SK-N-SH (cell line): ENCODE data around the gene CDC14B. TPM values are rescaled to one million over a fixed set of nuclear protein-coding genes. Genes with fewer than 3 reads are reported as not detected.

ENCODE experiments used
- CTCF ChIA-PET: fragments of 300-600, 350-600 bp; formaldehyde crosslinking; extraction: SDS; loops from one replicate; lab custom pipeline; 2021; lab: Yijun Ruan, JAX
- POLR2A ChIA-PET: fragments of 350-600 bp; sonication (Branson Sonifier 250); formaldehyde crosslinking; extraction: SDS; loops from one replicate; lab custom pipeline; 2020; ENCODE audit warnings: antibody characterized with exemption, inconsistent platforms; lab: Yijun Ruan, JAX
- DNase-seq: peaks from one replicate; pipeline ENCODE4 v3.0.0; 2012
- H2AFZ ChIP-seq: fragments of 200-600 bp; sonication (generic); 2 replicates; pipeline ENCODE4 v1.8.1; 2016; ENCODE audit warnings: antibody characterized with exemption, mild to moderate bottlenecking, low read depth
- H3F3A ChIP-seq: fragments of 200-600 bp; sonication (generic); replicated peaks from 2 replicates; pipeline ENCODE3; 2016; ENCODE audit warnings: antibody characterized with exemption, mild to moderate bottlenecking; ENCODE audit not compliant: insufficient read depth
- H3K27ac ChIP-seq, 2 experiments: fragments of 200-500 bp in 1 of 2; fragments of 200-600 bp in 1 of 2; sonication (Bioruptor generic) in 1 of 2; sonication (generic), shearing (Covaris generic) in 1 of 2; 2 replicates each; pipeline versions ENCODE4 v1.5.1 to v1.6.1; 2014 to 2016; ENCODE audit warnings: low read depth in 2 of 2, inconsistent platforms in 1 of 2, low read length in 1 of 2, mild to moderate bottlenecking in 1 of 2, mixed read lengths in 1 of 2
- H3K27me3 ChIP-seq: fragments of 200-600 bp; sonication (generic), shearing (Covaris generic); 2 replicates; pipeline ENCODE4 v1.6.1; 2016; ENCODE audit warnings: mixed run types; ENCODE audit not compliant: insufficient read depth
- H3K36me3 ChIP-seq, 2 experiments: fragments of 200-500 bp in 1 of 2; fragments of 200-600 bp in 1 of 2; sonication (Bioruptor generic) in 1 of 2; sonication (generic) in 1 of 2; replicated peaks in 1 of 2; 2 replicates each; pipeline versions ENCODE3 to v1.5.1; 2014 to 2016; ENCODE audit warnings: low read length in 1 of 2, mild to moderate bottlenecking in 1 of 2; ENCODE audit not compliant: insufficient read depth in 2 of 2, control insufficient read depth in 1 of 2
- H3K4me1 ChIP-seq, 2 experiments: fragments of 200-500 bp in 1 of 2; fragments of 200-600 bp in 1 of 2; sonication (Bioruptor generic) in 1 of 2; sonication (generic), shearing (Covaris generic) in 1 of 2; 2 replicates each; pipeline versions ENCODE4 v1.5.1 to v1.6.1; 2014 to 2016; ENCODE audit warnings: low read depth in 1 of 2, low read length in 1 of 2, mixed run types in 1 of 2; ENCODE audit not compliant: insufficient read depth in 2 of 2, control insufficient read depth in 1 of 2
- H3K4me2 ChIP-seq: fragments of 200-600 bp; sonication (generic), shearing (Covaris generic); 2 replicates; pipeline ENCODE4 v1.6.1; 2017; ENCODE audit warnings: mixed run types
- H3K4me3 ChIP-seq, 2 experiments: fragments of 200-500 bp in 1 of 2; fragments of 200-600 bp in 1 of 2; sonication (Bioruptor generic) in 1 of 2; sonication (generic), shearing (Covaris generic) in 1 of 2; 2 replicates each; pipeline versions ENCODE4 v1.5.1 to v1.8.1; 2014 to 2016; ENCODE audit warnings: low read depth in 2 of 2, inconsistent platforms in 1 of 2, low read length in 1 of 2, mild to moderate bottlenecking in 1 of 2, mixed read lengths in 1 of 2, moderate library complexity in 1 of 2
- H3K79me2 ChIP-seq: fragments of 200-600 bp; sonication (generic); 2 replicates; pipeline ENCODE4 v1.8.1; 2017; ENCODE audit warnings: mild to moderate bottlenecking; ENCODE audit not compliant: insufficient read depth
- H3K9ac ChIP-seq: fragments of 200-600 bp; sonication (generic); 2 replicates; pipeline ENCODE4 v1.6.1; 2017; ENCODE audit warnings: mixed run types
- H3K9me2 ChIP-seq: fragments of 200-600 bp; sonication (generic); 2 replicates; pipeline ENCODE4 v1.6.1; 2017; ENCODE audit warnings: mixed run types
- H3K9me3 ChIP-seq: fragments of 200-600 bp; sonication (generic); 2 replicates; pipeline ENCODE4 v1.6.1; 2017; ENCODE audit warnings: mixed run types, mild to moderate bottlenecking, moderate library complexity
- H4K20me1 ChIP-seq: fragments of 200-600 bp; sonication (generic); 2 replicates; pipeline ENCODE4 v1.6.1; 2017; ENCODE audit warnings: mild to moderate bottlenecking, mixed run types; ENCODE audit not compliant: insufficient read depth
- CHD2 ChIP-seq: fragments of 150-350 bp; IDR thresholded peaks from 2 replicates; pipeline ENCODE4 v1.6.1; 2018; ENCODE audit warnings: low read length; ENCODE audit not compliant: partially characterized antibody
- ELF1 ChIP-seq: IDR thresholded peaks from 2 replicates; pipeline ENCODE4 v1.4.0; 2012
- EZH2phosphoT487 ChIP-seq: fragments of 200-600 bp; sonication (generic); IDR thresholded peaks from 2 replicates; pipeline ENCODE4 v1.6.1; 2017; ENCODE audit warnings: low read depth, mixed run types, mild to moderate bottlenecking, antibody characterized with exemption, moderate library complexity, borderline replicate concordance
- FOSL2 ChIP-seq: IDR thresholded peaks from 2 replicates; pipeline ENCODE4 v1.4.0; 2012; ENCODE audit warnings: low read depth, mild to moderate bottlenecking, moderate library complexity, borderline replicate concordance
- FOXJ3 ChIP-seq: sonication (generic); formaldehyde crosslinking; IDR thresholded peaks from 2 replicates; pipeline ENCODE4 v1.5.1; 2020; ENCODE audit warnings: mild to moderate bottlenecking, missing genetic modification reagents
- MEF2A ChIP-seq: IDR thresholded peaks from 2 replicates; pipeline ENCODE4 v1.4.0; 2012; ENCODE audit warnings: low read depth, borderline replicate concordance
- MXI1 ChIP-seq: IDR thresholded peaks from 2 replicates; pipeline ENCODE4 v1.6.1; 2012; ENCODE audit warnings: mild to moderate bottlenecking, low read depth, low read length, improper control_type of control experiment
- RAD21 ChIP-seq: IDR thresholded peaks from 2 replicates; pipeline ENCODE4 v1.6.1; 2012; ENCODE audit warnings: mild to moderate bottlenecking, low read length
- RFX5 ChIP-seq: IDR thresholded peaks from 2 replicates; pipeline ENCODE4 v1.6.1; 2012; ENCODE audit warnings: mild to moderate bottlenecking, improper control_type of control experiment, low read length
- SMC3 ChIP-seq: IDR thresholded peaks from 2 replicates; pipeline ENCODE4 v1.6.1; 2012; ENCODE audit warnings: low read depth, low read length, improper control_type of control experiment
- TCF12 ChIP-seq: IDR thresholded peaks from 2 replicates; pipeline ENCODE4 v1.4.0; 2012
- TEAD4 ChIP-seq: IDR thresholded peaks from 2 replicates; pipeline ENCODE4 v1.4.0; 2012; ENCODE audit warnings: mild to moderate bottlenecking, borderline replicate concordance; ENCODE audit not compliant: insufficient read depth
- USF2 ChIP-seq: fragments of 150-350 bp; IDR thresholded peaks from 2 replicates; pipeline ENCODE4 v1.6.1; 2017; ENCODE audit warnings: antibody characterized with exemption, low read length, low read depth, borderline replicate concordance
- YY1 ChIP-seq: IDR thresholded peaks from 2 replicates; pipeline ENCODE4 v1.4.0; 2012; ENCODE audit warnings: low read depth, mild to moderate bottlenecking
- WGBS: methylation state at CpG from one replicate; pipeline ENCODE4 v1.1.6; 2017; ENCODE audit warnings: low lambda C conversion rate; 5-methylcytosine and 5-hydroxymethylcytosine counted together
- polyA plus RNA-seq, 3 experiments: library from polyadenylated mRNA; depleted of rRNA; stranded (reverse); fragments of >200 nt; gene quantifications; 2 replicates each; pipeline ENCODE4 v1.2.3, GENCODE V29; 2012
- TF ChIP-seq, protein P1 (sequence below): IDR thresholded peaks from 2 replicates; pipeline ENCODE4 v1.4.0; 2012; ENCODE audit warnings: low read depth, borderline replicate concordance
- TF ChIP-seq, protein P2 (sequence below): IDR thresholded peaks from 2 replicates; pipeline ENCODE4 v1.4.0; 2012; ENCODE audit warnings: low read depth, borderline replicate concordance
- TF ChIP-seq, protein P3 (sequence below): IDR thresholded peaks from 2 replicates; pipeline ENCODE4 v1.6.1; 2012; ENCODE audit warnings: mild to moderate bottlenecking, low read depth, low read length, moderate library complexity

The CDC14B gene
- polyA plus RNA-seq, 1 of the 3 experiments (the other 2 are of a cell fraction): 10.1 TPM

- TF ChIP-seq EZH2phosphoT487: no peak
These were observed 100.5 kb downstream of the CDC14B start (continued) for GRCh38 chr9:96519095-96519494.

DNA sequence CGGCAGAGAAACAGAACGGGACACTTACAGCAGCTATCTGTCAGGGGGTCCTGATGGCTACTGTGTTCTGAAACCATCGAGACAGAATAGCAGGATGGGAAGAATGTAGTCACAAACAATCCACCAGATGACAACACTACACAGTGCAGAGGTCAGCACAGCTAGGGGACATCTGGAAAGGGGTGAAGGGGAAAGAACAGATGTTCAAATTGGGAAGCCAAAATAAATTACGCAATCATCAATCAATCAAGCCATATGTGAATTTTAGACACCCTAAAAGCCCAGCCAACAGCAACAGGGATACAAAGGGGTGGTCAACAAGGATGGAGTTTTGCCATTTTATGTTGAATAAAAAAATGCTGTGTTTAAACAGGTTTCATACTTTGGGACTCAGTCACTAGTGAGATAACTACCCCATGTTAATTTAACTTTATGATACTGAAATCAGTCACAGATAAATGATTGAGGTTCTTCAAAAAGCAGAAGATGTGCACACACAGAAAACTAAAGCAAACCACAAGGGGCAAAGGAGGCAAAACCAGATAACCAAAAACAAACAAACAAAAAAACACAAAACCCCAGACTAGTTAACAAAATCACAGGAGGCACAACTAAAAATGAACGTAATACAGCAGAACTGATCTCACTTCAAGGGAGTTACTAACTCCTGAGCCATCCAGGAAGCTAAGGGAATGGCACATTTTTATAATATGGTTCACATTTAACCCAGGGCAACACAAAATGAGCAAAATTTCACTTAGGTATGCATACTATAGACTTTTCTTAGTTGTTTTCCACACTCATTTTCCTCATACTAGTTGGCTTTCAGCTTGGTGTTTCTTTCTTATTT, 103.8 kb downstream of the CDC14B start:
- Histone ChIP-seq H3K9ac (no peak overlapping the region), H3K4me2 (no peak overlapping the region), H3K9me2 (no peaks in the 10 kb centered on the region), H3K9me3 (no peaks in the 10 kb centered on the region), H4K20me1 (no peaks in the 10 kb centered on the region), H3K4me3 (no peak overlapping the region), H3K27ac (peak overlapping the region; percentile 53 to 59; a peak in 3 of 4 replicates), H2AFZ (no peak overlapping the region), H3K4me1 (peaks cover 0 to 22% of the 10 kb centered on the region in 2 experiments; a peak in 1 of 4 replicates), H3F3A (peaks cover 13% of the 10 kb centered on the region), H3K27me3 (no peaks in the 10 kb centered on the region), H3K79me2 (no peaks in the 10 kb centered on the region), H3K36me3 (peaks cover 2 to 7% of the 10 kb centered on the region in 2 experiments)
- CTCF ChIA-PET: interaction anchor here (0.9 to 1.1 kb wide), 2 partner anchors 51 kb away, joined by 3 to 5 read pairs; no protein-coding TSS in a partner anchor
- no peak for TF ChIP-seq FOSL2
- no peak for TF ChIP-seq SMC3
- 0 out of 2 replicates have a peak, but pooled peaks have one; percentile 5 for TF ChIP-seq TCF12
- no peak for TF ChIP-seq TEAD4
- 79% methylated on average over 5 of the region's 5 CpGs for WGBS
- no peak for DNase-seq
- POLR2A ChIA-PET: no interaction called here

GRCh38 chr9:96514800-96515158, 104.9 kb downstream of the CDC14B start:
- Histone ChIP-seq H3K36me3 (peaks cover 2 to 7% of the 10 kb centered on the region in 2 experiments), H3K9ac (no peak overlapping the region), H4K20me1 (no peaks in the 10 kb centered on the region), H3F3A (peaks cover 8% of the 10 kb centered on the region), H3K4me3 (no peak overlapping the region), H3K4me2 (peak overlapping the region; percentile 48; the same call in 1 of the 2 replicates), H3K4me1 (peaks cover 0 to 22% of the 10 kb centered on the region in 2 experiments; a peak in 1 of 4 replicates), H3K27me3 (no peaks in the 10 kb centered on the region), H3K9me2 (no peaks in the 10 kb centered on the region), H3K27ac (peak overlapping the region; percentile 53 to 59; a peak in 3 of 4 replicates), H2AFZ (no peak overlapping the region), H3K9me3 (no peaks in the 10 kb centered on the region), H3K79me2 (no peaks in the 10 kb centered on the region)
- ChIA-PET CTCF (interaction anchor here (1.1 kb wide), 1 partner anchor 52 kb away, joined by 3 read pairs; no protein-coding TSS in a partner anchor), POLR2A (no interaction called here)
- no peak for DNase-seq
- 90% methylated on average over 3 of the region's 3 CpGs for WGBS
- TF ChIP-seq TCF12: no peak
- no peak for TF ChIP-seq CHD2
- TF ChIP-seq, protein P1, sequence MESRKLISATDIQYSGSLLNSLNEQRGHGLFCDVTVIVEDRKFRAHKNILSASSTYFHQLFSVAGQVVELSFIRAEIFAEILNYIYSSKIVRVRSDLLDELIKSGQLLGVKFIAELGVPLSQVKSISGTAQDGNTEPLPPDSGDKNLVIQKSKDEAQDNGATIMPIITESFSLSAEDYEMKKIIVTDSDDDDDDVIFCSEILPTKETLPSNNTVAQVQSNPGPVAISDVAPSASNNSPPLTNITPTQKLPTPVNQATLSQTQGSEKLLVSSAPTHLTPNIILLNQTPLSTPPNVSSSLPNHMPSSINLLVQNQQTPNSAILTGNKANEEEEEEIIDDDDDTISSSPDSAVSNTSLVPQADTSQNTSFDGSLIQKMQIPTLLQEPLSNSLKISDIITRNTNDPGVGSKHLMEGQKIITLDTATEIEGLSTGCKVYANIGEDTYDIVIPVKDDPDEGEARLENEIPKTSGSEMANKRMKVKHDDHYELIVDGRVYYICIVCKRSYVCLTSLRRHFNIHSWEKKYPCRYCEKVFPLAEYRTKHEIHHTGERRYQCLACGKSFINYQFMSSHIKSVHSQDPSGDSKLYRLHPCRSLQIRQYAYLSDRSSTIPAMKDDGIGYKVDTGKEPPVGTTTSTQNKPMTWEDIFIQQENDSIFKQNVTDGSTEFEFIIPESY: no peak
- TF ChIP-seq, protein P2, sequence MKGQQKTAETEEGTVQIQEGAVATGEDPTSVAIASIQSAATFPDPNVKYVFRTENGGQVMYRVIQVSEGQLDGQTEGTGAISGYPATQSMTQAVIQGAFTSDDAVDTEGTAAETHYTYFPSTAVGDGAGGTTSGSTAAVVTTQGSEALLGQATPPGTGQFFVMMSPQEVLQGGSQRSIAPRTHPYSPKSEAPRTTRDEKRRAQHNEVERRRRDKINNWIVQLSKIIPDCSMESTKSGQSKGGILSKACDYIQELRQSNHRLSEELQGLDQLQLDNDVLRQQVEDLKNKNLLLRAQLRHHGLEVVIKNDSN: no peak
- no peak for TF ChIP-seq ELF1
- TF ChIP-seq RAD21: no peak
- TF ChIP-seq, protein P3, sequence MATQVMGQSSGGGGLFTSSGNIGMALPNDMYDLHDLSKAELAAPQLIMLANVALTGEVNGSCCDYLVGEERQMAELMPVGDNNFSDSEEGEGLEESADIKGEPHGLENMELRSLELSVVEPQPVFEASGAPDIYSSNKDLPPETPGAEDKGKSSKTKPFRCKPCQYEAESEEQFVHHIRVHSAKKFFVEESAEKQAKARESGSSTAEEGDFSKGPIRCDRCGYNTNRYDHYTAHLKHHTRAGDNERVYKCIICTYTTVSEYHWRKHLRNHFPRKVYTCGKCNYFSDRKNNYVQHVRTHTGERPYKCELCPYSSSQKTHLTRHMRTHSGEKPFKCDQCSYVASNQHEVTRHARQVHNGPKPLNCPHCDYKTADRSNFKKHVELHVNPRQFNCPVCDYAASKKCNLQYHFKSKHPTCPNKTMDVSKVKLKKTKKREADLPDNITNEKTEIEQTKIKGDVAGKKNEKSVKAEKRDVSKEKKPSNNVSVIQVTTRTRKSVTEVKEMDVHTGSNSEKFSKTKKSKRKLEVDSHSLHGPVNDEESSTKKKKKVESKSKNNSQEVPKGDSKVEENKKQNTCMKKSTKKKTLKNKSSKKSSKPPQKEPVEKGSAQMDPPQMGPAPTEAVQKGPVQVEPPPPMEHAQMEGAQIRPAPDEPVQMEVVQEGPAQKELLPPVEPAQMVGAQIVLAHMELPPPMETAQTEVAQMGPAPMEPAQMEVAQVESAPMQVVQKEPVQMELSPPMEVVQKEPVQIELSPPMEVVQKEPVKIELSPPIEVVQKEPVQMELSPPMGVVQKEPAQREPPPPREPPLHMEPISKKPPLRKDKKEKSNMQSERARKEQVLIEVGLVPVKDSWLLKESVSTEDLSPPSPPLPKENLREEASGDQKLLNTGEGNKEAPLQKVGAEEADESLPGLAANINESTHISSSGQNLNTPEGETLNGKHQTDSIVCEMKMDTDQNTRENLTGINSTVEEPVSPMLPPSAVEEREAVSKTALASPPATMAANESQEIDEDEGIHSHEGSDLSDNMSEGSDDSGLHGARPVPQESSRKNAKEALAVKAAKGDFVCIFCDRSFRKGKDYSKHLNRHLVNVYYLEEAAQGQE: no peak
- TF ChIP-seq MEF2A: no peak
- no peak for TF ChIP-seq TEAD4
- TF ChIP-seq MXI1: no peak
- TF ChIP-seq SMC3: no peak
- TF ChIP-seq FOXJ3: no peak
- no peak for TF ChIP-seq RFX5
- TF ChIP-seq USF2: no peak
- TF ChIP-seq YY1: no peak
